Brain pericyte (primary cell): ENCODE data around the gene FOXA1.

Experiments used
- DNase-seq: peaks from one replicate; pipeline ENCODE4 v3.0.0-alpha.2; 2012; ENCODE audit warnings: low read depth, low spot score

The FOXA1 gene

GRCh38 chr14:37602605-37603453 is 7.8 kb upstream of the FOXA1 start:
- DNase-seq = no peak

- DNase-seq = no peak
These were observed 6.8 kb upstream of the FOXA1 start for GRCh38 chr14:37601865-37602264.

GRCh38 chr14:37600880-37601741 is 6.1 kb upstream of the FOXA1 start:
- no peak for DNase-seq

DNA sequence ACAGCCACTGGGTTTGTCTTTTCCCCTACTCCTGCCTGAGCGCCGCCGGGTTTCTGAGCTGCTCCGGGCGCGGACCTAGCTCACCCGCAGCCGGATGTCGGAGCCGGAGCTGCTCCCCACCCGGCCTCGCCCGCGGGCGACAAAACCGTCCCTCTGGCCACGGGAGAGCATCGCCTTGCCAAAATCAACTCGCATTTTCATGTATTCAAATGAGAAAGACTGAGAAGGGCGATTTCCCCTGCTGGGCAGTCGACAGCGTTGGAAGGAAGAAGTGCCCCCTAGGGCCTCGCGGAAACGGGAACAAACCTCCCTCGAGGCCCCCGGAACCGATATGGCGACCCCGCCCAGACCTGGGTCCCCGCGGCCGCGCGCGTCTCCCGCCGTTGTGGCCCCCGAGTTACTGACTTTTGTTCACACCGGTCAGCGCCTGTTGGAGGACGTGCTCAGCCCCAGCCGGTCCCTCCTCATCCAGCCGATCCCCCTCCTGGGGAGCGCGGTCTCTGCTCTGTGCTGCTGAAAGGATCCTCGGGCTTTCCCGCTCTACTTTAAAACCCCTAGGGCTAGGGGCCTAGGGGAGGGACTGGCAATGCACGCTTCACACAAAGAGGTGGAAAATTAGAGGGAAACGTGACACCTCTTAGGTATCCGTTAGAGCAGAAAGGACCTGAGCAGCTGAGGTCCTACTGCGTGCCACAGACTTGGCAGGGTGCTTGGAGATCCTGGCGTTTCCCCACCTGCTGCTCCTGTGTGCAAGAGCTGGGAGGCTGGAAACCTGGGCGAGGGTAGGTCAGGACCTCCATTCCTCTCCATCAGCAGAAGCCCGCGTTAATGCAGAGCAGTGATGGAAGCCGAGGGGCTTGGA is 4.7 kb upstream of the FOXA1 start:
- no peak for DNase-seq

DNA sequence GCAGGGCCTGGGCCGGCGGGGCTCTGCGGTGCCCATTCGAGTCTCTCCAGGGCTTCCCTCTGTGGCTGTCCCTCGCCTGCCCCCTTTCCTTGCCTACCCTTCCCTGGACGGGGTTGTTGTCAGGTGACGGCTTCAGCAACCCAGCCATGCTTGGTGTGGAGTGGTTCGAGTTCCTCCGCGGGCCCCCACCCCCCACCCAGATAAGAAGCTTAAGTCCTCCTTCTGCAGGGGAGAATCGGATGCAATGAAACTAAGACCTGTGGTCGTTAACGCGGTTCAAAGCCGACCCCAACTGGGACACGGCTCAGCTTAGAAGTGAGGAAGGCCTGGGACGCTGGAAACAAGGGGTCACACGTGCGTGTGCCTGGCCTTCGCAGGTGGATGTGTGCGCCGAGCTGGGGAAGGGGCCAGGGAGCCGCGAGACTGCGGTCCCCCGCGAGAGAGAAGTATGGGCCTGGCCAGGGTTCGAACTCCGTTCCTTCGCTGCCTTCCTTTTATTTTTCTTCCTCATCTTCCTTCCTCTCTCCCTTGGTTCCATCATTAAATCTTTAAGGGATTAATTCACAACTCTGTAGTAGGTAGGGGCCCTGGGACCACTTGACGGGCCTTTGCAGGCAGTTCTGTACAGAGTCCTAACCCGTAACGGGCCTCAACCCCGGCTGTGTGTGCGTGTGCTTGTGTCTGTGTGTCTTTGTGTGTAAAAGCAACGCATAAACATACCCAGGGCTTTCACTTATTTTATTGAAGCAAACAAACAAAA is 3.9 kb upstream of the FOXA1 start:
- DNase-seq = no peak

GRCh38 chr14:37597914-37598746 is 3.1 kb upstream of the FOXA1 start:
- DNase-seq = no peak

- no peak for DNase-seq
These were observed 2.5 kb upstream of the FOXA1 start for GRCh38 chr14:37597538-37597913.

DNA sequence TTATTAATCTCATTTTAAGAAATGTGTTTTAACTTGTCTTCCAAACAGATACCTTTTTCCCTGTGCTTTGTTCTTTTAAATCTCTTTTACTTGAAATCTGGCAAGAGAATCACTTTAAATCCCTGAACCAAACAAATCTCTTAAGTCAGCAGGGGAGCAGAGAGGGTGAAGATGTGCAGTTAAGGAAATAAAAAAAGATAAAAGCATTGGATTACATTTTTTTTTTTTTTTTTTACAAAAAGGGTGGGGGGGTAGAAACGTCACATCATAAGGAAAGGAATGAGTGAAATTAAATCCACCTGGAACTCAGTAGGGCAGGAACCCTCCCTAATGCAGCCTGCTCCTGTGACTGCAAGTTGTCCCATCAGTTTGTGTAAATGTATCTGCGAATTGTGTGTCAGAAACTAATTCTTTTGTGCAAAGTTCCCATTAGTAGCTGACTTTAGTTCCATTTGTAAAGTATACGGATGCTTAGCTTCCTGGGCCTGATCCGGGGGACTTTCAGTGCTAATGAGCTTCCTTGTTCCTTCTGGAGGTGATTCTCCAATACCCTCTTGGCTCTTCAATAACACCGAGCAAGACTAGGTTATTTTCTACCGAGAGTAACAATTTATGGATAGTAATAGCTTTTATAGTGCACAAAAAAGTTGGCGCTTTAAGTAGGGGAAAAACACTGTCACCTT is 1.9 kb upstream of the FOXA1 start:
- DNase-seq = no peak

GRCh38 chr14:37595809-37596621 is 966 bp upstream of the FOXA1 start:
- no peak for DNase-seq

- DNase-seq = no peak
These were observed 645 bp downstream of the FOXA1 start for GRCh38 chr14:37594238-37594970.

- DNase-seq = no peak
These were observed 1.4 kb downstream of the FOXA1 start for GRCh38 chr14:37593511-37594237.

- no peak for DNase-seq
These were observed 2.3 kb downstream of the FOXA1 start for GRCh38 chr14:37592482-37593408.

DNA sequence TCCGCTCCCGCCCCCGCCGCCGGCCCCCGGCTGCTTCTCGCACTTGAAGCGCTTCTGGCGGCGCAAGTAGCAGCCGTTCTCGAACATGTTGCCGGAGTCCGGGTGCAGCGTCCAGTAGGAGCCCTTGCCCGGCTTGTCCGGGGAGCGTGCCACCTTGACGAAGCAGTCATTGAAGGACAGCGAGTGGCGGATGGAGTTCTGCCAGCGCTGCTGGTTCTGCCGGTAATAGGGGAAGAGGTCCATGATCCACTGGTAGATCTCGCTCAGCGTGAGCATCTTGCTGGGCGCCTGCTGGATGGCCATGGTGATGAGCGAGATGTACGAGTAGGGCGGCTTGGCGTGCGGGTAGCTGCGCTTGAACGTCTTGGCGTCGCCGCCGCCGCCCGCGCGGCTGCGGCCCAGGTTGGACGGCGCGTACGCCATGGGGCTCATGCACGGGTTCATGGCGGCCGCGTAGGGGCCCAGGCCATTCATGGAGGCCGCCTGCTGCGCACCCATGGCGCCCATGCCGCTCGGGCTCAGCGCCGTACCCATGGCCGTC is 3.0 kb downstream of the FOXA1 start:
- no peak for DNase-seq

GRCh38 chr14:37591311-37591940 is 3.6 kb downstream of the FOXA1 start:
- no peak for DNase-seq

DNA sequence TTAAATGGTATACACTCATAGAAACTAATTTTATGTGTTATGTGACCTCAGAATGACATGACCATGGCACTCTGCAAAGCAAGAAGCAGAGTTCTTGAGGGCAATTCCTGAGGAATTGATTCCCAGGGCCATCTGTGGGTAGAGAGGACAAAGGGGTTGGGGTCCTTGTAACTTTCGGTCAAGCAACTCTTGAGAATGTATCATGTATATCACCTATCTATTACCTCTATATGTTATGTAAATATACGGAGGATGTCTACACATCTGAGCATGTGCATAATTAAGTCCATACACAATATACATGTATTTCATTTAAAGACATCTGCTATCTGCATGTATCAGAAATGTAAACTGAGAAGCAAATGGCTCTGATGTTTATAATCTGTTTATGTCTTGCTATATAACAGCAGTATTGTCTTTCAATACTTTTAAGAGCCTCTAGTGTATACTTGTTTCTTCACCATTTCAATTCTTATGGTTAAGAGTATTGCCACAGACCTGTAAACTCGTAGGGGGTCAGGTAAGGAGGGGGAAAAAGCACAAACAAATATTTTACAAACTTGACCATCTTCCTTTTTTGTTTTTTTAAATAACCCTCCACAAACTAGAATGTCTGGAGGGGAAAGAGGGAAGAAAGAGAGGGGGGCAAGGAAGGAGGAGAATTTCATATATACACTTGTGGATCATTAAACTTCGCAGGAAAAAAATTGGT is 4.5 kb downstream of the FOXA1 start:
- no peak for DNase-seq
